GM19463 (cell line): ENCODE measurements around the gene AUTS2.
"Not testable (repeated sequence)": the region's sequence is repeated elsewhere in the genome, so short reads cannot be mapped to it uniquely, and the experiment has no call there.

ENCODE experiments used
- ATAC-seq: cut with Tn5 transposase; IDR thresholded peaks from one replicate; pipeline ENCODE4 v1.9.1; 2021; ENCODE audit warnings: mild to moderate bottlenecking, moderate library complexity; ENCODE audit not compliant: unreplicated experiment

The AUTS2 gene

DNA sequence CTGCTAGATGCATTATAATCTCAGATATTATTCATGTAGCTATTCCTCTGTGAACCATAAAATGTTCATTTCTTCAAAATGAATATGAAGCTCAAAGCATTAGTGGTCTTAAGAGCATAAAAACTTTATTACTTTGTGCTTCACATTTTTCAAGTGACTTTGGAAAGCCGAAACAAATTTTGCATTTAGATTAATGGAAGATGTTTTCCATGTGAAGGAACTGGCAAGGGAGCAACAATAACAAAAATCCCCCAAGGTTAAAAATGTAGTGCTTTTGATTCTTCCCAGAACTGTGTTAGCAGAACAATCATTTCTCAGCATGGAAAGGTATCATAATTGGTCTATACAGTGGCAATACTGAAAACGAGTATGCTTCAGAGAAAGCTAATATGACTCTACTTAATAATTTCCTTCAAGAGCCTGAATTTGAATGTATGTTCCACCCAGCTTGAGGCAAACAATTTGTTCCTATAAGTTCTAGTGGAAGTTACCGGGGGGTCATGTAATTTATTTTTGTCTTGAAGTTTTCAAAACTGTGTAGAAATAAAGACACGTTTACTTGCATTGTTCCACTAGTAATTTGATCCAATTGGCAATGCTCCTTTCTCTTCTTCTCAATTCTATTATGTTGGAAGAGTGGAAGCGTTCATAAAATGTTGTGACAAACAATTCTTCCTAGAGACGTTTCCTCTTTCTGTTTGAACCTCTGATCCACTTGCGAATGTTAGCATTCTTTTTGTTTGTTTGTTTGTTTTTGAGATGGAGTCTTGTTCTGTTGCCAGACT, 665.4 kb downstream of the AUTS2 start:
- ATAC-seq = no peak

DNA sequence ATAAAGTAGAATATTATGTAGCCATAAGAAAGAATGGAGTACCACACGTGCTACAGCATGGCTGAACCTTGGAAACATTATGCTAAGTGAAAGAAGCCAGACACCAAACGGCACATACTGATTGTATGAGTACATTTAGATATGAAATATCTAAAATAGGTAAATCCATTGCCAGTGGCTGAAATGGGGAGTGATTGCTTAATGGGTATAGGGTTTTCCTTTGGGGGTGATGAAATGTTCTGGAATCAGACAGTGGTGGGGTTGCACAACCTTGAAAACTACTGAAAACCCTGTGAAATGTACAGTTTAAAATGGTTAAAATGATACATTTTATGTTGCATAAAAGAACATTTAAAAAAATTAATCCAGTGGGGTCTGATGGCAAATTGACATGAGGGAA, 667.9 kb downstream of the AUTS2 start:
- ATAC-seq = no peak

DNA sequence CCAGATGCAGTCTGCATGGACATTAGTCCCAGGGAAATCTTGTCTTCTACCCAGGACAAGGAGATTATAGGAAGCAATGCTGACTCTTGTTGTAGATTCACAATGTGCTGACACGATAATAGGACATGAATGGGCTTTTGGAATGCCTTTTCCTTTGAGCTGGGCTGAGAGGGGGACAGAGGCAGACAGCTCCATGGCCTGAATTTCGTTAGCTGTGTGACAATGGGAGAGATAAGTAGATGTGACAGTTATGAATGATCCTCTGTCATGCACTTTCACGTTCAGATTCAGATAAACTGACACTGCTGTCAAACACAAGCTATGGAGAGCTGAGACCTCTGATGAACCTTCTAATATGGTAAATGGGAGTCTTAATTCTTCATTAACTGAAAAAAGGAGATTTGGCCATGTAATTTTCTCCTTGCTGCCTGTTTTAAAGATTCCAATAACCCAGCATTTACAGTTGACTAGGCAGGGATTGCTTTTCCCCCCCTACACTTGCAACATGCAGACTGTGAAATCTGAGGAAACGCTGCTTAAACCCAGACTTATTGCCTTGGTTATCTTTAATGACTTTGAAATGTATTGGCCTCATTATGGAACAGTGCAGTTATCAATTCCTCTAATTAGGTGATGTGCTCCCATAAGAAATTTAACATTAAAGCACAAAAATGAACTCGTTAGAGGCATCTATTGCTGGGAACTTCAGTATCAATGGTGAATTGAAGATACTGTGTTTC, 669.3 kb downstream of the AUTS2 start:
- no peak for ATAC-seq

DNA sequence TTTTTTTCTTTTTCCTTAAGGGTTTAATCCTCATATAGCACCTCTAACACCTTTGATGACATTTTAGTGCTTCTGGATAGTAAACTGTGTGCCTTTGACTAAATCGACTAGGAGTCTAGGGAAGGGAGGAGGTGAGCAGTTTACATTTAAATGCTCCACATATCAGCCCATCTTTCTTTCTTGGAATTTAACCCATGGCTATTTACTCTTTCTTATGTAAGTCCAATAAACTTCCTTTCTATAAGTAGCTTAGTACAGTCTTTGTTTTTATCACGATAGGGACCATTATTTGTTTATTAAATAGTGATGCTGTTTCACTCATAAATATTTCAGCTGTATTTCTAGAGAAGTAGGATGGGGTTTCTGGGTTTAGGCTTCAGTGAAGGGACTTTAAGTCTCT, 669.9 kb downstream of the AUTS2 start:
- no peak for ATAC-seq

DNA sequence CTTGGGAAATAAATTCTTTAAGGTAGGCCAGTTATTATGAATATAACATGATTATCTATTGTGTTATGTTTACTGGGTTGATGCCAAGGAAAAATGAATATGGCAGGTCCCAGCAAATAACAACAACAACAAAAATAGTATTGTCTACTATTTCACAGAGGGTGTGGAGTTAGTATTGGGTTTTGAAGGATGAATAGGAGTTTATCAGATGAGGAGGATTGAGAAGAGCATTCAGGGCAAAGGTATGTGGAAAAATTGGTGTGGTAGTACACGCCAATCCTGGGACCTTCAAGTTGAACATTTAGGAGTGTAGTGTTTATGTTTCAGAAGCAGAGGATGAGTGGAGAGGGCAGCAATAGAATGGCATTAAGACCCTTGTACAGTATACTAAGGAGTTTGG, 671.9 kb downstream of the AUTS2 start:
- ATAC-seq = no peak

DNA sequence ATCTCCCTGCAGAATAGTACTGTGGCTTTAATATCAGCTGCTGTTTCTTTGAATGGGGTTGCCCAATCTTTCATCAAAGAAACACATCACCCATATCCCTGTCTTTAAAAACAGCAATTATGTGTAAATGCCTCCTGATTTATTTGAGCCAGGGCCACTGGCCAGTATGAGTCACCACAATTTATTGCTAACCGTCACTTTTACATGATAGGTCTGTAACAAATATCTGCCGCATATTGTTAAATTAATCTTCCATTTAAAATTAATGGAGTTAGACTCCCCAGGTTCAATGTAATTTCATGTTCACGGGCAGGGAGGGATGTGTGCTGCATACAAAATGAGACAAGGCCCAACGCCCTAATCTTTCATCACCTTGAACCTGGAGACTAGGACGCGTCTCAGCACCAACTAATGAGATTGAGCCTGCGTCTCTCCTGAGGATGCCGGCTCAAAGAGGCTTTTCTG, 673.4 kb downstream of the AUTS2 start:
- no peak for ATAC-seq

DNA sequence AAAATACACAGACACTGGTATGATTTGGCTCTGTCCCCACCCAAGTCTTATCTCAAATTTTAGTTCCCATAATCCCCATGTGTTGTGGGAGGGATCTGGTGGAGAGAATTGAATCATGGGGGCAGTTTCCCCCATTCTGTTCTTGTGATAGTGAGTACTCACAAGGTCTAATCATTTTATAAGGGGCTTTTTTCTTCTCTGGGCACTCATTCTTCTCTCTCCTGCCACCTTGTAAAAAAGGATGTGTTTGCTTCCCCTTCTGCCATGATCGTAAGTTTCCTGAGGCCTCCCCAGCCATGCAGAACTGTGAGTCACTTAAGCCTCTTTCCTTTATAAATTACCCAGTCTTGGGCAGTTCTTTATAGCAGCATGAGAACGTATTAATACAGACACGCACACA, 677.3 kb downstream of the AUTS2 start:
- ATAC-seq = not testable (repeated sequence)

DNA sequence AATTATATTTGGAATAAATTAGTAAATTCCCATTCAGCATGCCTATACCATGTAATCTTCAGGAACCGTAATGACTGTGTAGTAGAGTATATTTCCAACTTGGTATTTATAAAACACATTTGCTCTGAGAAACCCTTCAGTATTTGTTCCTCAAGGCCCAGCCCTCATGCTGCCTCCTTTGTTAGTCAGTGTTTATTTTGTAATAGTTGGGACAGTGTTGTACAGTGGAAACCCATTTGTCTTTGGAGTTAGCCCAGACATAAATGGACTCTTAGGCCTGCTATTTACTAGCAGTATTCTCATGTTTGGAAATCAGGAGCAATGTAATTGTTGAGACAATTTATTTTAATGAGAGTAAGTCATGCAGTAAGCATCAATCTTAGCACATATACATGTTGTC, 686.9 kb downstream of the AUTS2 start:
- ATAC-seq = no peak

DNA sequence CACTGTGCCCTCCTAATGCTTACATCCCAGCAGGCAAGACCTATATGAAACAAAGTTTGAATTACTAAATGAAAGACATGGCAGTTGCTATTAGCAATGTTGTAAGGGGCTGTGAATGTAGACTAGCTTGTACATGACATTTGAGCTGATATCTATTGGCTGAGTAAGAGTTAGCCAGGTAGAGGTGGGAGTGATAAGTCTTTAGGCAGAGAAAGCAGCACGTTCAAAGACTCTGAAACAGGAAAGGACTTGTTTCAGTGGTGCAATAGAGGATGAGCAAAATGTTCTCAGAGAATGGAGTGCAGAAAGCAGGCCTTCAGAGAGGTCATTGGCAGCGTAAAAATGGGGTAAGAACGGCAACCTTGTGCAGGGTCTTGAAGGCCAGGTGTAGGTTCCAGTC, 687.6 kb downstream of the AUTS2 start:
- no peak for ATAC-seq

DNA sequence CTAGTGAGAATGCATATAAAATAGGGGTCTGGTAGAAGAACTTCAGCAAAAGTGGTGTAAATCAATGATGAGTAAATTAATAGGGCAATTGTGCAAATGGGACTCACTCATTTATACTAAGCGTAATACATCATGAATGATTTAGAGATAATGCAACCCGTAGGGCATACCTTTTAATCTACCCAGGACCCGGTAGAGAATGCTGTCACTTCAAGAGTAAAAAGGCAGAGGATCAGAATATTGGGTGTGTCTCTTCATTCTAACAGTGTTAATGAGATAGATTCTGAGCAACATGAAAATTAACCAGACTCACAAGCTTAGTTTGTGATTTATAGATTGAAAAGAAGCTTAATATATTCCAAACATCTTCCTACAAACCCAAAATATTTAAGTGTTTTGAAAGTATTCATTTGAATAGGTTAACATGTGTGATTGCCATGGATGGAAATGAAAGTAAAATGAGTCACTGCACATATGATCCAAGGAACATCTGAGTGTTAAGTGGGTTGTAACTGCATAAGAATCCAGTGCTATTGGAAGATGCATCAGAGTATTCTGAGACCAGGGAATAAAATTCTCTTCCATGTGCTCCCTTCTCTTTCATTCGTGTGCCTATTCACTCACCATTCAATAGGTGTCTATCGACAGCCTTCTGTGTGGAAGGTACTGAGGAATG, 690.6 kb downstream of the AUTS2 start:
- ATAC-seq = no peak

DNA sequence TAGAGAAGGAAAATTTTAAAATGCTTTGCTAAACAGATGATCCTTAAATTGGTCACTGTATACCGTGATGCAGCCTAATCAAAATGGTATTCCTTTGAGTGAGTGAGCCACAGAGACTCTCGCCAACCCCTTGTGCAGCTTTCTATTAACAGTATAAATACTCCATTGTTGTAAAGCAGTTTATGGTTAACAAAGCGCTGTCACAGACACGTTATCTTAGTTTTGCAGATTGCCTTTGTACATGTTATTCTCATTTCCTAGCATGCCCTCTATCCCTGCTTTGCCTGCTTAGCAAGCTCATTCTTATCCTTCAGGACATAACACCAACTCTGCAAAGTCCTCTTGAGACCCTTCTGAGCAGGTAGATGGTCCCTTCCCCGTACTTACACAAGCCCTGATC, 694.4 kb downstream of the AUTS2 start:
- no peak for ATAC-seq

DNA sequence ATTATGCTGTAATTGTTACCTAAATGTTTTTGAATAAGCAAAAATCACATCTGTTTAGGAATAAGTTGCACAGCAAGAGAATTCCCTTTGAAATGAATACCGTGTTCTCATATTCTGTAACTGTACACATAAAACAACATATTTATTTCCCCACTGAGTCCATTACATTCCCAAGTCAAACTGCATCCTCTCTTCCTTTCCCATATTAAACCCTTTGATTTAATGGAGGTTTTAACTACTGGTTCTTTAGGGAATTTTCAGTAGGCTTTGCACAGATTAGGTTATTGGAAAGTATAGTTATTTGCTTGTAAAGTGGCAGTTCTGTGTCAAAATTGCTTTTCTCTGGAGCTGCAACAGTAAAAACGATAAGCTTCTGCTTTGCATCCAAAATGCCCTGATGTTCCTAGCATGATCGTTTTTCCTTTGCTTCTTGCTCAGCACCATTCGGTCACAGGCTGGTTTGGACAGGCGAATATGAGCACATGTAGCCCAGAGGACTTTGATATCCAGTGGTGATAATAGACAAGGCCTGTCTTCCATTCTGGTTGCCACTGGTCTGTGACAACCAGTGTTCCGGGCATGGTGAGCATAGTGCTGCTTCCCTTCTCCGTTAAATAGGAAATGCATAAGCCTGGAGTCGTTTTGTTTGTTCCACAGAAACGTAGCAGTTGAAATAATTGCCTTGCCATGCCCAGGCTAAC, 696.1 kb downstream of the AUTS2 start:
- no peak for ATAC-seq

DNA sequence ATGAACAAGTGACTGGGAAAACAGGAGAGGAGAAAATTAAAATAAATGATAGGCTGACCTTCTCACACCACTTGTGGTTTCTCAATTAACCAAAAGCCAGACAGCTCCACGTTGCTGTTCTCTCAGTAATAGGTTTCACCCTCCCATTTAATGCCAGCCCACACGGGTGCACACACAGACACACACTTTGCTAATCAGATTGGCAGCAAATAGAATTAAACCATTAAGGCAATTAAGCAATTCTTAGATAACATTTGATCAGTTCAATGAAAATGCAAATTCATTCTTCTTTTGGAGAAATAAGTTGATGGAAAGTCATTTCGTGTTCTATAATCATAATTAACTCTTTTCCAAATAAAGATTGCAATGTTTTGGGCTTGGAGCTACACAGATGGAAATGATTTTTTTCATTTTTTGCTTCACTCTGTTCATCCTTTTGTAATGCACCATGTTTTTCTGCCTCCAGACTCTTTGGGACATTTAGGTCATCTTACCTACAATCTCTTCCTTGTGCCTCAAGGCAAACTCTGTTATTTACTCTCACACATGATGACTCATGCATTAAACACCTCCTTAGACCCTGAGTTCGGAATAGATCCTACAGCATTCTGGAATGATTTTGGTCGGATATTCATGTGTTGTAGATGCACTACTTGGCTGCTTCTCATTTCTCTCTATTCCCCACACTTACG, 700.7 kb downstream of the AUTS2 start:
- no peak for ATAC-seq

DNA sequence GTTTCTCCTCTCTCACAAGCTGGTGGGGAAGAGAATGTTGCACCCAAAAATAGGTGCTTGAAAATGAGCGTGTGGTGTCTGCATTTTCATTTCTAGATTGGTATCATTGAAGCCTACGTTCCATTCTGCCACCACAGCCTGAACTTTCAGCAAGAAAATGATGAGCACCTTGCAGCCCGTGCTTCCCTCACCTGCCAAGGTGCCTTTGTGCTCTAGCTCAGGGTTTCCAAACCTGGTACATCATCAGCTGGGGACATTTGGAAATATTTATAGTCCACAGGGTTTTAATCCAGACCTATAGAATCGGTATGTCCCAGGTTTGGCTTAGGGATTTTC, 701.2 kb downstream of the AUTS2 start:
- ATAC-seq = no peak

DNA sequence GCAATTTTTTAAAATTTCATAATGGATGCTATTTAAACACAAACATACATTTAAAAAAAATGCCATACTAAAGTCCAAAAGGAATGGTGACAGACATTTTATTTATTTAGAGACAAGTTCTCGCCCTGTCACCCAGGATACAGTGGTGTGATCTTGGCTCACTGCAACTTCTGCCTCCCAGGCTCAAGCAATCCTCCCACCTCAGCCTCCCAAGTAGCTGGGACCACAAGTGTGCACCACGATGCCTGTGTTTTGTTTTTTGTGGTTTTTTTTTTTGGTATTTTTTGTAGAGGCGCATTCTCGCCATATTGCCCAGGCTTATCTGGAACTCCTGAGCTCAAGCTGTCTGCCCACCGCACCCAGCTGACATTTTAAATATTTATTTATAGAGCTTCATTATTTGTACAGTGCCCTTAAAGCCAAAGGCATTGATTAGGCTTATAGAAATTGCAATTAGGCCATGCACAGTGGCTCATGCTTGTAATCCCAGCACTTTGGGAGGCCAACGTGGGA, 703.5 kb downstream of the AUTS2 start:
- no peak for ATAC-seq

DNA sequence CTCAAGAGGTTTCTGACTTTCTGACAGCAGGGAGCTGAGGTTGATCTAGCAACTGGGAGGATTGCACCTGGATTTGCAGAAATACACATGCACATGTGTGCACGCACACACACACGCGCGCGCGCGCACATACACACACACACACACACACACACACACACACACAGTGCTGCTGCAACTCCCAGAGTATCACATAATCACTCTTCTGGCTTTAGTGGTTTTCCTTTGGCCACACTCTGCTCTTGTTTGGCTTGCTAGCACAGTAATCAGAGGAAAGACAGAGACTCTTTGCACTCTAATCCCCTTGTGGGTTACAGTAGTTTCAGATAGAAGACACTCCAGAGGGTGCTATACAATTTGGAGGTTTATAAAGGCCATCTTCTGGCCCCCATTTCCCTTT, 705.0 kb downstream of the AUTS2 start:
- no peak for ATAC-seq

DNA sequence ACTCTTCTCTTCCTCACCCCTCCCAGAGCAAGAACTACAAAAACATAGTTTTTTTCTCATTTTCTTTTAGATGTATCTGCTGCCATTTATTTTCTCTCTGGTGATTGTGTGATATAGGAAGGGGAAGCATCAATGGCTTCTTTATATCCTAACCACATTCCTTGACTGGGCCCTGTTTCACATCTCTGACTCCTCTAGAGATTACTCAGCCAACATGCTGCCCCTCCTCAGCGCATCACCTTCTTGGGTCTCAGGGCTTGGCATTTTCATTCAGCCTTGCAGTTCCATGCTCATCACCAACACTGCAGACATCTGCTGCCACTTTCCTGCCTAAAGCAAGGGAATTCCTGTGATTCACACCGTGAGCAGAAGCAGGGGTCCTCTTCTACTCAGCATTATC, 705.5 kb downstream of the AUTS2 start:
- ATAC-seq = no peak

DNA sequence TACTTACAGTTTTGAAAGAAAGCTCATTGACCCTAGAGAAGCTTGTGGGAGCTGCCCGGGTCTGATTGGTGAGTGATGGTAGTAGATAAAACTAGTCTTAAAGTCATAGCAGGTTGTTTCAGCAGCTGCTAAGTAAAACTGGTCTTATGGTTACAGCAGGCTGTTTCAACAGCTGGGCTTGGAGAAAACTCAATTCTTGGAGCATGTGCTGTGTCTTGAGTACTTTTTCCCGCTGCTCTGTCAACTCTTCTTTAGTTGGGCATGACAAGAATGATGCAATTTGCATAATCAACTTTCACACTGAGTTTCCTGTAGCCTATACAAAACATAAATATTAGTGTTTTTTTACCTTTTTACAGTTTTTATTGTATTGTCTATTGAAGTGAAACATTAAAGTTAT, 707.9 kb downstream of the AUTS2 start:
- no peak for ATAC-seq

DNA sequence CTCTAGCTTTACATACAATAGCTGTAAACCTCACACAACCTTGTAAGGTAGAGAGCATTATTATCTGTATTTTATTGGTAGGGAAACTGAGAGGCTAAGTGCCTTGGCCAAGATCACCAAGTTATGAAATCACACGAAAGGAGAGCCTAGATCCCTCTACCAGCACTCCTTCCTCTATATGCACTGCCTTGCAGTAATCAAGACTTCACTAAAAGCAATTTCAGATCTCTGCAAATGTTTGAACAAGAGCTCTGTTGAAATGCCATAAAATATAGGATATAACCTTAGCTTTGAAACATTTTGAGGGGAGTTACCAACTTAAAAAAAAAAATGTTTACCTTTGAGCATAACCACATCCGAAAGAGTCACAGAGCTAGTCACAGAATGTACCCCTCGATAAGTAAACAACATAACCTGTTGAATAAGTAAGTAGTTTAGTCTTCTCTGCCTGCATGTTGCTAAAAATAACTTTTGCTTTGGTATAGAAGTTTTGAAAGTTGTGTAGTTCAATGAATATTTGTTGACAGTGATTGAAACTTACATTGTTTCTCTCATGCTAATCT, 709.4 kb downstream of the AUTS2 start:
- no peak for ATAC-seq

DNA sequence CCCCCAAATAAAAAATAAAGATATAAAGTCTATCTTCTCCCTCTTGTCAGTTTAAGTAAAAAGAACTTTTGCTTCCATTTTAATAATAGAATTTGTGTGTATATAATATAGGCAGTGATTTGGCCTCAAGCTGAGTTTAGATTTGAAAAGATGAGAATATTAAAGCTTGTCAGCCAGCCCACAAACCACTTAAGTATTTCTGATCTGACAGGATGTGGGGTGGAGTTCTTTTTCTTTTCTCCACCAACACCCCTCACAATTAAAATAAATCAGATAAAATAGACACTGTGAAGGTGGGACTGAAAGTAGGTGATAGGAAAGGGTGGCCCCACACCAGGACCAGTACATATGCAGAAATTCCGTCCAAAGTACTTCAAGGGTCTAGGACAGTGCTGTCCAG, 714.1 kb downstream of the AUTS2 start:
- no peak for ATAC-seq
